Mucosa of descending colon (tissue), 3 donors: ENCODE data around the gene XIRP2. TPM values are rescaled to one million over a fixed set of nuclear protein-coding genes. Genes with fewer than 3 reads are reported as not detected.

ENCODE experiments used
- ATAC-seq: fragments of 200-7000 bp; cut with Tn5 transposase; one replicate; pipeline ENCODE4 v1.9.1; 2020; ENCODE audit warnings: mild to moderate bottlenecking, moderate library complexity
- DNase-seq, 3 donors: peaks; one replicate each; pipeline ENCODE4 v3.0.0-alpha.2; 2020
- H3K36me3 ChIP-seq: fragments of 200-600 bp; one replicate; pipeline ENCODE4 v1.8.0; 2021; ENCODE audit warnings: low read depth, mild to moderate bottlenecking
- H3K4me1 ChIP-seq: fragments of 200-600 bp; one replicate; pipeline ENCODE4 v1.8.0; 2021; ENCODE audit warnings: low read depth, mild to moderate bottlenecking
- H3K4me3 ChIP-seq: fragments of 200-600 bp; one replicate; pipeline ENCODE4 v1.8.0; 2021; ENCODE audit warnings: mild to moderate bottlenecking
- H3K9me3 ChIP-seq: fragments of 200-600 bp; one replicate; pipeline ENCODE4 v1.8.0; 2021; ENCODE audit warnings: mild to moderate bottlenecking
- CTCF ChIP-seq: fragments of 200-600 bp; IDR thresholded peaks from one replicate; pipeline ENCODE4 v1.8.0; 2022; ENCODE audit warnings: antibody characterized with exemption, mild to moderate bottlenecking
- intact Hi-C, 2 donors: fragments of 100-400 bp; cut with DNase I in 1 of 2; cut with micrococcal nuclease in 1 of 2; formaldehyde crosslinking; loops; one replicate each; pipeline versions ENCODE4 v1.11.0 to v1.11.1; 2022; cut with DNase I, micrococcal nuclease
- total RNA-seq, 3 donors: library from RNA; stranded (reverse); fragmentation: NEBNext Ultra II Directional in 2 of 3; extraction: Animal tissue kit (Norgen Biotek cat#: 25700) in 2 of 3; gene quantifications; one replicate each; pipeline versions ENCODE4 v1.2.1 to v1.2.4, GENCODE V29; 2021 to 2023
- donor health status: DM: no; HTN: no; CAD: no; lungs with moderate emphysema.
- donor health status: DM: no; HTN: no; CAD: no.
- donor health status: DM: no; HTN: yes; CAD: no.

XIRP2 gene
- total RNA-seq, 3 donors from 2014 or later, result 0.29 to 0.55 TPM; not detected in 1

GRCh38 chr2:166994588-166995336 lies 106.5 kb downstream of the XIRP2 start:
- no peak overlapping the region for H3K4me3 ChIP-seq
- no peaks in the 10 kb centered on the region for H3K36me3 ChIP-seq
- no peak for TF ChIP-seq CTCF
- DNase-seq (no peak), ATAC-seq (no peak)
- no peaks in the 10 kb centered on the region for H3K4me1 ChIP-seq
- intact Hi-C loops, result no loop called here
- no peaks in the 10 kb centered on the region for H3K9me3 ChIP-seq

GRCh38 chr2:166996465-166996864 lies 108.2 kb downstream of the XIRP2 start:
- ATAC-seq (no peak), DNase-seq (no peak)
- no peaks in the 10 kb centered on the region for H3K9me3 ChIP-seq
- TF ChIP-seq CTCF, result no peak
- H3K36me3 ChIP-seq, result no peaks in the 10 kb centered on the region
- intact Hi-C loops, result no loop called here
- H3K4me3 ChIP-seq, result no peak overlapping the region
- no peaks in the 10 kb centered on the region for H3K4me1 ChIP-seq

DNA sequence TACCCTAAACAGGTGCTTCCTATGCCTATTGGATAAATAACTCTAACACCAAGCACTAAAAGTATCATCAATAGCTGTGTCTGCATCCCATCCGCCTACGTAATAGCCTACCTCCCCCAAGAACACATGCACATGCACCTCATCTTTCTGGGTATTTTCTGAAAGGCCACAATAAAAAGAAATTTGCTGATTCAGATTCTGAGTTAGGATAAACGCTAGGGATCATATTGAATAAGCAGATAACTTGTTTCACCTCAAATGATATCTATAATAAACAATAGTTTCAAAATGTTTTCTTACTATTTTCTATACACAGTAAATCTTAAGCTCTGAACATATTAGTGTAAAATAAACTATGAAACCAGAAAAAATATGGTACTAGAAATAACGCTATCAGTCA lies 112.9 kb downstream of the XIRP2 start:
- no peak for TF ChIP-seq CTCF
- intact Hi-C loops, result no loop called here
- Histone ChIP-seq H3K4me1 (no peaks in the 10 kb centered on the region), H3K9me3 (no peaks in the 10 kb centered on the region), H3K36me3 (no peaks in the 10 kb centered on the region), H3K4me3 (no peak overlapping the region)
- ATAC-seq (no peak), DNase-seq (no peak)

GRCh38 chr2:167005096-167005495 lies 116.8 kb downstream of the XIRP2 start:
- ATAC-seq (no peak), DNase-seq (no peak)
- intact Hi-C loops, result no loop called here
- Histone ChIP-seq H3K4me1 (no peaks in the 10 kb centered on the region), H3K4me3 (no peak overlapping the region), H3K36me3 (no peaks in the 10 kb centered on the region), H3K9me3 (no peaks in the 10 kb centered on the region)
- TF ChIP-seq CTCF, result no peak

- no peaks in the 10 kb centered on the region for H3K36me3 ChIP-seq
- ATAC-seq, result no peak
- H3K4me3 ChIP-seq, result no peak overlapping the region
- DNase-seq, result no peak
- H3K4me1 ChIP-seq, result no peaks in the 10 kb centered on the region
- intact Hi-C loops, result no loop called here
- no peaks in the 10 kb centered on the region for H3K9me3 ChIP-seq
- no peak for TF ChIP-seq CTCF
Observed at GRCh38 chr2:167013227-167013626, 124.9 kb downstream of the XIRP2 start.
